HepG2 (cell line): ENCODE data around the gene BRD8. TPM values are rescaled to one million over a fixed set of nuclear protein-coding genes. Genes with fewer than 3 reads are reported as not detected.

ENCODE experiments used
- BCLAF1 ChIP-seq: fragments of 450-650 bp; IDR thresholded peaks from 2 replicates; pipeline ENCODE4 v1.6.1; 2017; ENCODE audit warnings: mild to moderate bottlenecking
- CENPBD1 ChIP-seq: sonication (generic); formaldehyde crosslinking; IDR thresholded peaks from 2 replicates; pipeline ENCODE4 v1.8.0; 2022; ENCODE audit warnings: missing genetic modification reagents, low read depth, mild to moderate bottlenecking, borderline replicate concordance
- CREB1 ChIP-seq, 2 experiments: fragments of 450-650 bp in 1 of 2; IDR thresholded peaks; 2 replicates each; pipeline ENCODE4 v1.6.1; 2016 to 2017; ENCODE audit warnings: control low read depth in 1 of 2, mild to moderate bottlenecking in 1 of 2, missing compliant biosample characterization in 1 of 2, missing genetic modification characterization in 1 of 2
- DDIT3 ChIP-seq: sonication (generic); formaldehyde crosslinking; IDR thresholded peaks from 2 replicates; pipeline ENCODE4 v1.4.0; 2020; ENCODE audit warnings: mild to moderate bottlenecking, missing genetic modification reagents
- DMAP1 ChIP-seq: IDR thresholded peaks from 2 replicates; pipeline ENCODE4 v1.6.1; 2016
- EED ChIP-seq: sonication (generic); formaldehyde crosslinking; IDR thresholded peaks from 2 replicates; pipeline ENCODE4 v1.5.0; 2020; ENCODE audit warnings: mild to moderate bottlenecking, missing genetic modification reagents
- HMGXB4 ChIP-seq, 2 experiments: sonication (generic) in 1 of 2; formaldehyde crosslinking in 1 of 2; IDR thresholded peaks; 2 replicates each; pipeline versions ENCODE4 v1.4.0 to v1.6.1; 2018 to 2020; ENCODE audit warnings: missing genetic modification reagents in 2 of 2, borderline replicate concordance in 1 of 2, low read depth in 1 of 2, mild to moderate bottlenecking in 1 of 2, missing biosample characterization in 1 of 2
- SP5 ChIP-seq: IDR thresholded peaks from 2 replicates; pipeline ENCODE4 v1.6.1; 2016; ENCODE audit warnings: low read depth, borderline replicate concordance
- THYN1 ChIP-seq: sonication (generic); formaldehyde crosslinking; IDR thresholded peaks from 2 replicates; pipeline ENCODE4 v1.8.1; 2023; ENCODE audit warnings: low read depth, mild to moderate bottlenecking, moderate library complexity, missing genetic modification reagents, borderline replicate concordance
- TRAFD1 ChIP-seq: sonication (generic); formaldehyde crosslinking; IDR thresholded peaks from 2 replicates; pipeline ENCODE4 v1.5.1; 2020; ENCODE audit warnings: missing genetic modification reagents, mild to moderate bottlenecking, borderline replicate concordance
- U2AF1 ChIP-seq: fragments of 200-400 bp; formaldehyde crosslinking; optimal IDR thresholded peaks from 2 replicates; pipeline ENCODE3; 2017; ENCODE audit warnings: mild to moderate bottlenecking, low read depth, low read length
- U2AF2 ChIP-seq: fragments of 200-400 bp; formaldehyde crosslinking; IDR thresholded peaks from 2 replicates; pipeline ENCODE4 v1.6.1; 2017; ENCODE audit warnings: low read depth, mild to moderate bottlenecking, low read length
- ZNF253 ChIP-seq: sonication (generic); formaldehyde crosslinking; IDR thresholded peaks from 2 replicates; pipeline ENCODE4 v1.8.0; 2022; ENCODE audit warnings: mild to moderate bottlenecking, missing genetic modification reagents, borderline replicate concordance
- ZNF709 ChIP-seq: sonication (generic); formaldehyde crosslinking; IDR thresholded peaks from 2 replicates; pipeline ENCODE4 v1.5.0; 2020; ENCODE audit warnings: mild to moderate bottlenecking, missing genetic modification reagents
- ZNF710 ChIP-seq: sonication (generic); formaldehyde crosslinking; IDR thresholded peaks from 2 replicates; pipeline ENCODE4 v1.5.0; 2020; ENCODE audit warnings: mild to moderate bottlenecking, missing genetic modification reagents, borderline replicate concordance
- polyA plus RNA-seq, 8 experiments: library from polyadenylated mRNA; depleted of rRNA in 3 of 8; stranded (reverse) in 7 of 8; unstranded in 1 of 8; fragments of >200 nt; fragmentation: Illumina TruSeq in 4 of 8; extraction: Trizol in 4 of 8; gene quantifications; 2 replicates each; pipeline versions ENCODE4 v1.2.1 to v1.2.3, GENCODE V29; 2011 to 2016; ENCODE audit warnings: low read depth in 4 of 8, missing spikeins in 1 of 8, mixed read lengths in 1 of 8; ENCODE audit not compliant: insufficient read depth in 1 of 8
- total RNA-seq, 5 experiments: library from RNA; depleted of rRNA; stranded (reverse); fragments of >200 nt; fragmentation: Illumina TruSeq; extraction: Trizol; gene quantifications; 2 replicates each; pipeline ENCODE4 v1.2.3, GENCODE V29; 2016; ENCODE audit warnings: low read depth in 1 of 5

The BRD8 gene
- total and polyA plus RNA-seq, 2 of the 13 experiments (the other 11 are each of a cell fraction or from before 2014, with no cell fraction given) = 62.5 to 71.1 TPM

GRCh38 chr5:138213161-138214029 lies 35.0 kb upstream of the BRD8 start, which contains the start of gene CDC23 (continued):
- TF ChIP-seq SP5 (CRISPR knock-in tag) (peak; percentile 88), CREB1 (IDR thresholded peaks at IDR 0.05) (peak; percentile 95), CREB1 (CRISPR knock-in tag; IDR thresholded peaks at IDR 0.05) (peak; percentile 99), U2AF1 (no peak), DDIT3 (CRISPR knock-in tag) (no peak), TRAFD1 (CRISPR knock-in tag) (no peak), CENPBD1 (CRISPR knock-in tag) (no peak), THYN1 (CRISPR knock-in tag) (no peak), U2AF2 (no peak), BCLAF1 (no peak), ZNF710 (CRISPR knock-in tag) (0 out of 2 replicates have a peak, but pooled peaks have one; percentile 27), EED (CRISPR knock-in tag) (peak; percentile 48; the same call in 1 of the 2 replicates), HMGXB4 (CRISPR knock-in tag; IDR thresholded peaks at IDR 0.05; ENCODE audit: borderline replicate concordance in 1 of 2, low read depth in 1 of 2) (peak; percentile 23 to 27; a peak in 1 of 4 replicates), ZNF709 (0 out of 2 replicates have a peak, but pooled peaks have one; percentile 52), ZNF253 (CRISPR knock-in tag) (no peak), DMAP1 (peak; percentile 40)
